OCI-M2 (cell line): ENCODE measurements around the gene ELP6.
"Not testable (repeated sequence)": the region's sequence is repeated elsewhere in the genome, so short reads cannot be mapped to it uniquely, and the experiment has no call there.

ENCODE experiments used
- DNase-seq: peaks from one replicate; lab custom pipeline; 2025; ENCODE audit not compliant: unreplicated experiment; lab: John Stamatoyannopoulos, UW

ELP6 gene

GRCh38 chr3:47468315-47468714 lies 45.2 kb downstream of the ELP6 start:
- not testable (repeated sequence) for DNase-seq

- no peak for DNase-seq
These were observed 48.9 kb downstream of the ELP6 start for GRCh38 chr3:47464588-47464987.

DNA sequence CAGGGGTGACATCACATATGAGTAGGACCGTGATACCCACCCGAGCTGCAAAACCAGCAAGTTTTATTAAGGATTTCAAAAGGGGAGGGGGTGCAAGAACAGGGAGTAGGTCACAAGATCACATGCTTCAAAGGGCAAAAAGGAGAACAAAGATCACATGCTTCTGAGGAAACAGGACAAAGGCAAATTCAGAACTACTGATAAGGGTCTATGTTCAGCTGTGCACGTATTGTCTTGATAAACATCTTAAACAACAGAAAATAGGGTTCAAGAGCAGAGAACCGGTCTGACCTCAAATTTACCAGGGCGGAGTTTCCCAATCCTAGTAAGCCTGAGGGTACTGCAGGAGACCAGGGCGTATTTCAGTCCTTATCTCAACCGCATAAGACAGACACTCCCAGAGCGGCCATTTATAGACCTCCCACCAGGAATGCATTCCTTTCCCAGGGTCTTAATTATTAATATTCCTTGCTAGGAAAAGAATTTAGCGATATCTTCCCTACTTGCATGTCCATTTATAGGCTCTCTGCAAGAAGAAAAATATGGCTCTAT lies 53.9 kb downstream of the ELP6 start:
- not testable (repeated sequence) for DNase-seq

DNA sequence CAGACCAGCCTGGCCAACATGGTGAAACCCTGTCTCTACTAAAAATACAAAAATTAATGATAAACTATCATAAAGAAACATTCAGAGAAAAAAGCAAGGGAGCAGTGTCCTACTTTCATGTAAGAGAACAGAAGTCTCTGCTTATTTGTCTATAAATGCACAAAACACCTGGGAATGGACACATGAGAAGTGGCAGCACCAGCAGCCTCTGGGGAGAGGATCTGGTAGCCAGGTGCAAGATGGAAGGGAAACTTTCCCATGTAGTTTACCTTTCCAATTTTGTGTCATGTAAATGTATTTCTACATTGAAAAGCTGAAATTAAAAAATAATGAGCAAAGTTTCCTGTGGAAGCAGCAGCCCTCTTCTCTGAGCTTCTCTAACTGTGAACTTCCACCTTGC lies 56.5 kb downstream of the ELP6 start:
- no peak for DNase-seq

DNA sequence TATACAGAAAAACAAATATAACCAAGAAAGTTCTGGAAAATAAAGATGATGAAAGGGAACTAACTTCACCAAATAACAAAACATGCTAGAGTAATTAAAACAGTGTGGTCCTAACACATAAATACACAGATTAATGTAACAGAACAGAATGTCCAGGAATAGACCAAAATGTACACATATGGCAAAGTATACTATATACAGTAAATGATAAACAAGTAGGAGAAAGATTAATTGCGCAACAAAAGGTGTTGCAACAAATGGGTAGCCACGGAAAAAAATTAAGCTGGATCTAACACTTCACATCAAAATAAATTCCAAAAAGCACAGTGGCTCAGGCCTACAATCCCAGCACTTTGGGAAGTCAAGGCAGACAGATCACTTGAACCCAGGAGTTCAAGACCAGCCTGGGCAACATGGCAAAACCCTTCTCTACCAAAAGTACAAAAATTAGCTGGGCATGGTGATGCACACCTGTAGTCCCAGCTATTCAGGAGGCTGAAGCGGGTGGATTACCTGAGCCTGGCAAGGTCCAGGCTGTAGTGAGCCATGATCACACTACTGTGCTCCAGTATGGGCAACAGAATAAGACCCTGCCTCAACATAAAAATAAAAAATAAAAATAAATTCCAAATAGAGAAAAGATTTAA lies 57.6 kb downstream of the ELP6 start:
- no peak for DNase-seq

DNA sequence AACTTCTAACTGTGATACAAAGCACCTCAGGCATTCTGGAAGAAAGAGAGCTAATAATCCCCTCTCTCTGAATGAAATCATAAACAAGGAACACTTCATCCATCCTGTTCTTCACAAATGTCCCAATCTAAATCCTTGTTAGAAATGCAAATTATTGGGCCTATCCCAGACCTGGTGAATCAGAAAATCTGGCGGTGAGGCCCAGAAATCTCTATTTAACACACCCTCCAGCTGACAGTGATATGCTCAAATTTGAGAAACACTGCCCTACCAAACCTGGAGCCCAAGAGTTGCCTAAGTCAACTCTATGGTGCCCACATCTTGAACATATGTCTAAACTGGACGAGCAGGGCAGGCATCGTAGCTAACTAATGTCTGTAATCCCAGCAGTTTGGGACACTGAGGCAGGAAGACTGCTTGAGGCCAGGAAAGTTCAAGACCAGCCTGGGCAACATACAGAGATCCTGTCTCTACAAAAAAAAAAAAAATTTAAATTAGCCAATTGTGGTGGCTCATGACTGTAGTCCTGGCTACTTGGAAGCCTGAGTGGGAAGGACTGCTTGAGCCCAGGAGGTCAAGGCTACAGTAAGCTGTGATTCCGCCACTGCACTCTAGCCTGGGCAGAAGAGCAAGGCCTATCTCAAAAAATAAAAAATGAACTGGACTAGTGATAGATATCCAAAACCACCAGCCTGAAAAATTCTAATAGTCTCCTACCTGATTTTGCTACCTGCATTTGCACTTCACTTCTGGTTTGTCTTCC lies 60.9 kb downstream of the ELP6 start:
- DNase-seq, result no peak
